NCI-H2029 (cell line): ENCODE data around the gene POU2F3.

Source experiments
- DNase-seq: peaks from one replicate; lab custom pipeline; 2025; lab: John Stamatoyannopoulos, UW

Gene POU2F3

GRCh38 chr11:120342226-120342625 lies 102.3 kb downstream of the POU2F3 start:
- no peak for DNase-seq

- DNase-seq: no peak
Observed at GRCh38 chr11:120342678-120343077, 102.7 kb downstream of the POU2F3 start.

- no peak for DNase-seq
Observed at GRCh38 chr11:120343429-120343828, 103.5 kb downstream of the POU2F3 start.

GRCh38 chr11:120344302-120345004 lies 104.5 kb downstream of the POU2F3 start:
- peak; percentile 14 for DNase-seq

- DNase-seq: no peak
Observed at GRCh38 chr11:120346233-120346632, 106.3 kb downstream of the POU2F3 start.

GRCh38 chr11:120350637-120351036 lies 110.7 kb downstream of the POU2F3 start:
- DNase-seq: no peak

- no peak for DNase-seq
Observed at GRCh38 chr11:120352405-120352804, 112.5 kb downstream of the POU2F3 start.

- no peak for DNase-seq
Observed at GRCh38 chr11:120354068-120354467, 114.1 kb downstream of the POU2F3 start.

- DNase-seq: no peak
Observed at GRCh38 chr11:120354779-120355178, 114.8 kb downstream of the POU2F3 start.

- DNase-seq: no peak
Observed at GRCh38 chr11:120357620-120358019, 117.7 kb downstream of the POU2F3 start.

GRCh38 chr11:120358729-120359128 lies 118.8 kb downstream of the POU2F3 start:
- DNase-seq: no peak

GRCh38 chr11:120363436-120363835 lies 123.5 kb downstream of the POU2F3 start:
- DNase-seq: no peak

GRCh38 chr11:120365512-120365911 lies 125.6 kb downstream of the POU2F3 start:
- DNase-seq: no peak
